ENCODE data around the gene SLC38A5.
"Not testable (repeated sequence)": the region's sequence is repeated elsewhere in the genome, so short reads cannot be mapped to it uniquely, and the experiment has no call there.

SLC38A5 gene

GRCh38 chrX:48467281-48467761, 2.7 kb downstream of the SLC38A5 start:
- H3K9me3 Mint-ChIP-seq: no peaks in the 10 kb centered on the region
- no peaks in the 10 kb centered on the region for H3K27me3 Mint-ChIP-seq
- peak overlapping the region; percentile 99 for H3K27ac Mint-ChIP-seq
- no peak for DNase-seq
- peaks cover 36% of the 10 kb centered on the region for H3K36me3 Mint-ChIP-seq (ENCODE audit: low read depth)
- ATAC-seq: no peak
- H3K4me1 Mint-ChIP-seq: peaks cover 40% of the 10 kb centered on the region
- H3K4me3 Mint-ChIP-seq: peak overlapping the region; percentile 95

- peak overlapping the region; percentile 95 for H3K4me3 Mint-ChIP-seq
- ATAC-seq (no peak), DNase-seq (peak; percentile 62)
- no peaks in the 10 kb centered on the region for H3K9me3 Mint-ChIP-seq
- H3K4me1 Mint-ChIP-seq: peaks cover 45% of the 10 kb centered on the region
- no peaks in the 10 kb centered on the region for H3K27me3 Mint-ChIP-seq
- peaks cover 41% of the 10 kb centered on the region for H3K36me3 Mint-ChIP-seq (ENCODE audit: low read depth)
- H3K27ac Mint-ChIP-seq: peak overlapping the region; percentile 74
Measured at GRCh38 chrX:48466696-48467095, 3.4 kb downstream of the SLC38A5 start.

- no peaks in the 10 kb centered on the region for H3K27me3 Mint-ChIP-seq
- peaks cover 45% of the 10 kb centered on the region for H3K36me3 Mint-ChIP-seq (ENCODE audit: low read depth)
- peaks cover 45% of the 10 kb centered on the region for H3K4me1 Mint-ChIP-seq
- no peaks in the 10 kb centered on the region for H3K9me3 Mint-ChIP-seq
- ATAC-seq (no peak), DNase-seq (no peak)
- H3K4me3 Mint-ChIP-seq: peak overlapping the region; percentile 95
- H3K27ac Mint-ChIP-seq: peak overlapping the region; percentile 25
Measured at GRCh38 chrX:48465336-48465933, 4.6 kb downstream of the SLC38A5 start.

GRCh38 chrX:48461830-48462229, 8.2 kb downstream of the SLC38A5 start:
- no peaks in the 10 kb centered on the region for H3K27me3 Mint-ChIP-seq
- peaks cover 34% of the 10 kb centered on the region for H3K4me1 Mint-ChIP-seq
- H3K9me3 Mint-ChIP-seq: no peaks in the 10 kb centered on the region
- H3K4me3 Mint-ChIP-seq: no peak overlapping the region
- no peak for DNase-seq
- H3K36me3 Mint-ChIP-seq (ENCODE audit: low read depth): peaks cover 48% of the 10 kb centered on the region
- ATAC-seq: peak; percentile 39
- H3K27ac Mint-ChIP-seq: no peak overlapping the region

- ATAC-seq: no peak
- H3K4me3 Mint-ChIP-seq: no peak overlapping the region
- H3K9me3 Mint-ChIP-seq: no peaks in the 10 kb centered on the region
- no peak overlapping the region for H3K27ac Mint-ChIP-seq
- DNase-seq: no peak
- peaks cover 24% of the 10 kb centered on the region for H3K4me1 Mint-ChIP-seq
- H3K36me3 Mint-ChIP-seq (ENCODE audit: low read depth): peaks cover 42% of the 10 kb centered on the region
- no peaks in the 10 kb centered on the region for H3K27me3 Mint-ChIP-seq
Measured at GRCh38 chrX:48460606-48461005, 9.5 kb downstream of the SLC38A5 start.

- H3K27ac Mint-ChIP-seq: peak overlapping the region; percentile 68
- no peak overlapping the region for H3K4me3 Mint-ChIP-seq
- DNase-seq: no peak
Measured at GRCh38 chrX:48460031-48460430, 10.0 kb downstream of the SLC38A5 start.

GRCh38 chrX:48459483-48459882, 10.6 kb downstream of the SLC38A5 start:
- no peak for ATAC-seq
- Mint-ChIP-seq H3K4me1 (peaks cover 16% of the 10 kb centered on the region), H3K36me3 (ENCODE audit: low read depth) (peaks cover 34% of the 10 kb centered on the region), H3K4me3 (no peak overlapping the region), H3K27me3 (no peaks in the 10 kb centered on the region), H3K27ac (no peak overlapping the region), H3K9me3 (no peaks in the 10 kb centered on the region)
- DNase-seq: no peak

More at GRCh38 chrX:48460031-48460430, 10.0 kb downstream of the SLC38A5 start:
- ATAC-seq: no peak
- H3K27me3 Mint-ChIP-seq: no peaks in the 10 kb centered on the region
- peaks cover 36% of the 10 kb centered on the region for H3K36me3 Mint-ChIP-seq (ENCODE audit: low read depth)
- H3K9me3 Mint-ChIP-seq: no peaks in the 10 kb centered on the region
- peaks cover 19% of the 10 kb centered on the region for H3K4me1 Mint-ChIP-seq

GRCh38 chrX:48458711-48459110, 11.3 kb downstream of the SLC38A5 start:
- peaks cover 28% of the 10 kb centered on the region for H3K36me3 Mint-ChIP-seq (ENCODE audit: low read depth)
- no peak overlapping the region for H3K27ac Mint-ChIP-seq
- ATAC-seq: no peak
- DNase-seq: no peak
- H3K4me1 Mint-ChIP-seq: peaks cover 9% of the 10 kb centered on the region
- H3K27me3 Mint-ChIP-seq: no peaks in the 10 kb centered on the region
- H3K4me3 Mint-ChIP-seq: no peak overlapping the region
- no peaks in the 10 kb centered on the region for H3K9me3 Mint-ChIP-seq

- Mint-ChIP-seq H3K4me1 (peaks cover under 1% of the 10 kb centered on the region), H3K36me3 (ENCODE audit: low read depth) (peaks cover 17% of the 10 kb centered on the region), H3K27ac (no peak overlapping the region), H3K9me3 (no peaks in the 10 kb centered on the region), H3K4me3 (no peak overlapping the region), H3K27me3 (no peaks in the 10 kb centered on the region)
- no peak for DNase-seq
- ATAC-seq: no peak
Measured at GRCh38 chrX:48456628-48457331, 13.3 kb downstream of the SLC38A5 start.

- H3K36me3 Mint-ChIP-seq (ENCODE audit: low read depth): no peaks in the 10 kb centered on the region
- H3K27me3 Mint-ChIP-seq: no peaks in the 10 kb centered on the region
- no peak overlapping the region for H3K27ac Mint-ChIP-seq
- DNase-seq (no peak), ATAC-seq (no peak)
- no peak overlapping the region for H3K4me3 Mint-ChIP-seq
- no peaks in the 10 kb centered on the region for H3K9me3 Mint-ChIP-seq
- no peaks in the 10 kb centered on the region for H3K4me1 Mint-ChIP-seq
Measured at GRCh38 chrX:48451708-48452107, 18.4 kb downstream of the SLC38A5 start.

- no peaks in the 10 kb centered on the region for H3K4me1 Mint-ChIP-seq
- no peak for DNase-seq
- H3K27me3 Mint-ChIP-seq: no peaks in the 10 kb centered on the region
- no peak for ATAC-seq
- no peaks in the 10 kb centered on the region for H3K9me3 Mint-ChIP-seq
- no peaks in the 10 kb centered on the region for H3K36me3 Mint-ChIP-seq (ENCODE audit: low read depth)
- no peak overlapping the region for H3K4me3 Mint-ChIP-seq
- no peak overlapping the region for H3K27ac Mint-ChIP-seq
Measured at GRCh38 chrX:48450076-48450475, 20.0 kb downstream of the SLC38A5 start.

GRCh38 chrX:48447201-48447600, 22.9 kb downstream of the SLC38A5 start:
- H3K4me1 Mint-ChIP-seq; ATAC-seq; H3K9me3 Mint-ChIP-seq; H3K4me3 Mint-ChIP-seq; DNase-seq; H3K27ac Mint-ChIP-seq; H3K36me3 Mint-ChIP-seq (ENCODE audit: low read depth); H3K27me3 Mint-ChIP-seq: not testable (repeated sequence)

GRCh38 chrX:48433713-48434112, 36.3 kb downstream of the SLC38A5 start:
- not testable (repeated sequence) for H3K9me3 Mint-ChIP-seq; DNase-seq; H3K4me3 Mint-ChIP-seq; ATAC-seq; H3K27ac Mint-ChIP-seq; H3K27me3 Mint-ChIP-seq; H3K4me1 Mint-ChIP-seq; H3K36me3 Mint-ChIP-seq (ENCODE audit: low read depth)

- H3K36me3 Mint-ChIP-seq (ENCODE audit: low read depth); ATAC-seq; H3K4me3 Mint-ChIP-seq; H3K27ac Mint-ChIP-seq; DNase-seq; H3K9me3 Mint-ChIP-seq; H3K27me3 Mint-ChIP-seq: not testable (repeated sequence)
- H3K4me1 Mint-ChIP-seq: peaks cover 10% of the 10 kb centered on the region
Measured at GRCh38 chrX:48430166-48430565, 39.9 kb downstream of the SLC38A5 start.

GRCh38 chrX:48429606-48430005, 40.5 kb downstream of the SLC38A5 start:
- not testable (repeated sequence) for H3K27me3 Mint-ChIP-seq; ATAC-seq; H3K36me3 Mint-ChIP-seq (ENCODE audit: low read depth); H3K4me3 Mint-ChIP-seq; H3K9me3 Mint-ChIP-seq; H3K27ac Mint-ChIP-seq; DNase-seq
- peaks cover 10% of the 10 kb centered on the region for H3K4me1 Mint-ChIP-seq

Data from activated naive CD8-positive, alpha-beta T cell treated with anti-CD3 and anti-CD28 coated beads, Interleukin-2, amount 50 U/mL, for 24 hours (primary cell).